HepG2 (cell line): ENCODE data around the gene PLD3. TPM values are rescaled to one million over a fixed set of nuclear protein-coding genes. Genes with fewer than 3 reads are reported as not detected.

ENCODE experiments used
- ATAC-seq: fragments of 200-7000 bp; cut with Tn5 transposase; 3 replicates; pipeline ENCODE4 v1.9.1; 2020; ENCODE audit warnings: mild to moderate bottlenecking, moderate library complexity
- BruUV-seq: library from RNA; stranded (reverse); fragments of 400-500 nt; replicated peaks from 2 replicates; lab custom pipeline; 2021; lab: Mats Ljungman, UMichigan
- CTCF ChIA-PET: fragments of 300-600 bp; formaldehyde crosslinking; extraction: SDS; loops from one replicate; lab custom pipeline; 2021; ENCODE audit warnings: low total read pairs, inconsistent platforms, low intra/inter-chr PET ratio; lab: Yijun Ruan, JAX
- POLR2A ChIA-PET: fragments of 350-600 bp; sonication (Branson Sonifier 250); formaldehyde crosslinking; loops from one replicate; lab custom pipeline; 2020; ENCODE audit warnings: antibody characterized with exemption, inconsistent platforms; lab: Yijun Ruan, JAX
- DNase-seq: peaks from one replicate; pipeline ENCODE4 v3.0.0-alpha.2; 2015; ENCODE audit warnings: low spot score
- FAIRE-seq: peaks from 3 replicates; lab custom pipeline; 2011; peaks lifted over from hg19 to GRCh38; lab: Jason Lieb, UNC
- H2AFZ ChIP-seq: one replicate; pipeline ENCODE4 v1.6.1; 2011; ENCODE audit warnings: low read length, inconsistent platforms
- H3K27ac ChIP-seq: fragments of 300-600 bp; 3 replicates; pipeline ENCODE4 v1.8.0; 2011; ENCODE audit warnings: mixed run types, mild to moderate bottlenecking, mixed read lengths, low read length, inconsistent platforms; ENCODE audit not compliant: insufficient read depth; ENCODE audit errors: extremely low read length
- H3K27me3 ChIP-seq, 2 experiments: fragments of 200-600 bp in 1 of 2; 2 replicates in 1 of 2; 3 replicates in 1 of 2; pipeline versions ENCODE4 v1.6.0 to v1.8.0; 2011; ENCODE audit warnings: low read length in 2 of 2, mild to moderate bottlenecking in 2 of 2, moderate library complexity in 2 of 2, inconsistent platforms in 1 of 2; ENCODE audit not compliant: insufficient read depth in 2 of 2, control insufficient read depth in 1 of 2
- H3K36me3 ChIP-seq, 2 experiments: fragments of 200-600 bp in 1 of 2; replicated peaks in 1 of 2; 2 replicates in 1 of 2; 3 replicates in 1 of 2; pipeline versions ENCODE4 v1.5.1 to v1.8.0; 2011; ENCODE audit warnings: low read length in 2 of 2, inconsistent platforms in 1 of 2; ENCODE audit not compliant: insufficient read depth in 2 of 2, control insufficient read depth in 1 of 2
- H3K4me1 ChIP-seq: 2 replicates; pipeline ENCODE4 v1.5.1; 2012; ENCODE audit warnings: low read length, inconsistent platforms; ENCODE audit not compliant: insufficient read depth
- H3K4me2 ChIP-seq: 2 replicates; pipeline ENCODE4 v1.6.0; 2011; ENCODE audit warnings: low read depth, low read length, inconsistent platforms
- H3K4me3 ChIP-seq, 3 experiments: fragments of 200-600 bp in 1 of 3; sonication (generic), shearing (Covaris generic) in 1 of 3; replicated peaks in 1 of 3; 2 replicates each; pipeline ENCODE4 v1.5.1; 2011 to 2016; ENCODE audit warnings: low read length in 3 of 3, inconsistent platforms in 2 of 3, low read depth in 2 of 3, mild to moderate bottlenecking in 2 of 3, control low read depth in 1 of 3, mixed read lengths in 1 of 3; ENCODE audit not compliant: insufficient read depth in 1 of 3
- H3K79me2 ChIP-seq: one replicate; pipeline ENCODE4 v1.6.1; 2011; ENCODE audit warnings: low read length, inconsistent platforms; ENCODE audit not compliant: insufficient read depth
- H3K9ac ChIP-seq: 2 replicates; pipeline ENCODE4 v1.6.0; 2011; ENCODE audit warnings: mild to moderate bottlenecking, low read depth, low read length, inconsistent platforms; ENCODE audit not compliant: insufficient read depth
- H3K9me3 ChIP-seq: 2 replicates; pipeline ENCODE4 v1.5.1; 2012; ENCODE audit warnings: mild to moderate bottlenecking, low read length
- H4K20me1 ChIP-seq: 2 replicates; pipeline ENCODE4 v1.6.0; 2011; ENCODE audit warnings: inconsistent platforms, mild to moderate bottlenecking, low read length, moderate library complexity; ENCODE audit not compliant: insufficient read depth
- FOSL1 ChIP-seq: sonication (generic); formaldehyde crosslinking; IDR thresholded peaks from 2 replicates; pipeline ENCODE4 v1.9.0; 2021; ENCODE audit warnings: missing genetic modification reagents, borderline replicate concordance
- MIXL1 ChIP-seq: IDR thresholded peaks from 2 replicates; pipeline ENCODE4 v1.6.1; 2016
- REXO4 ChIP-seq: sonication (generic); formaldehyde crosslinking; IDR thresholded peaks from 2 replicates; pipeline ENCODE4 v1.8.0; 2022; ENCODE audit warnings: missing genetic modification reagents, mild to moderate bottlenecking, borderline replicate concordance
- ZMYM4 ChIP-seq: sonication (generic); formaldehyde crosslinking; IDR thresholded peaks from 2 replicates; pipeline ENCODE4 v1.8.1; 2023; ENCODE audit warnings: mild to moderate bottlenecking, missing genetic modification reagents
- ZNF143 ChIP-seq: sonication (generic); formaldehyde crosslinking; IDR thresholded peaks from 2 replicates; pipeline ENCODE4 v1.4.0; 2020; ENCODE audit warnings: missing genetic modification reagents
- ZNF343 ChIP-seq: sonication (generic); formaldehyde crosslinking; IDR thresholded peaks from 2 replicates; pipeline ENCODE4 v1.4.0; 2020; ENCODE audit warnings: mild to moderate bottlenecking, missing genetic modification reagents
- ZNF512B ChIP-seq: sonication (generic); formaldehyde crosslinking; IDR thresholded peaks from 2 replicates; pipeline ENCODE4 v1.5.1; 2020; ENCODE audit warnings: missing genetic modification reagents, mild to moderate bottlenecking, borderline replicate concordance
- WGBS: methylation state at CpG from one replicate; pipeline ENCODE4 v1.1.6; 2017; ENCODE audit warnings: low lambda C conversion rate; 5-methylcytosine and 5-hydroxymethylcytosine counted together
- in situ Hi-C: cut with HindIII; loops from 2 replicates; pipeline ENCODE4 v1.10.0; 2017; ENCODE audit warnings: low pct_unique_long_range_greater_than_20kb; ENCODE audit not compliant: extremely low pct_ligation_motif_present
- intact Hi-C: fragments of 100-400 bp; cut with micrococcal nuclease; formaldehyde crosslinking; loops from one replicate; pipeline ENCODE4 v1.10.0; 2022; ENCODE audit not compliant: unreplicated experiment
- polyA plus RNA-seq, 8 experiments: library from polyadenylated mRNA; depleted of rRNA in 3 of 8; stranded (reverse) in 7 of 8; unstranded in 1 of 8; fragments of >200 nt; fragmentation: Illumina TruSeq in 4 of 8; extraction: Trizol in 4 of 8; gene quantifications; 2 replicates each; pipeline versions ENCODE4 v1.2.1 to v1.2.3, GENCODE V29; 2011 to 2016; ENCODE audit warnings: low read depth in 4 of 8, missing spikeins in 1 of 8, mixed read lengths in 1 of 8; ENCODE audit not compliant: insufficient read depth in 1 of 8
- total RNA-seq, 5 experiments: library from RNA; depleted of rRNA; stranded (reverse); fragments of >200 nt; fragmentation: Illumina TruSeq; extraction: Trizol; gene quantifications; 2 replicates each; pipeline ENCODE4 v1.2.3, GENCODE V29; 2016; ENCODE audit warnings: low read depth in 1 of 5

The PLD3 gene
- total and polyA plus RNA-seq, 2 of the 13 experiments (the other 11 are each of a cell fraction or from before 2014, with no cell fraction given) = 45.7 to 164 TPM

- peaks cover 4% of the 10 kb centered on the region for H3K79me2 ChIP-seq
- no peaks in the 10 kb centered on the region for H3K27me3 ChIP-seq
- no peaks in the 10 kb centered on the region for H3K9me3 ChIP-seq
- H3K4me2 ChIP-seq = no peak overlapping the region
- H4K20me1 ChIP-seq = no peaks in the 10 kb centered on the region
- no TSS peak for BruUV-seq
- no peak for DNase-seq
- no peaks in the 10 kb centered on the region for H3K4me1 ChIP-seq
- CTCF ChIA-PET = no interaction called here
- H3K36me3 ChIP-seq = peaks cover 5 to 32% of the 10 kb centered on the region in 2 experiments
- no peak for FAIRE-seq
- in situ Hi-C loops = no loop called here
- no peak overlapping the region for H2AFZ ChIP-seq
- WGBS = 100% methylated on average over 4 of the region's 5 CpGs
- no peak overlapping the region for H3K27ac ChIP-seq
- ATAC-seq = no peak
- POLR2A ChIA-PET = no interaction called here
- intact Hi-C loops = no loop called here
- TF ChIP-seq REXO4 (no peak), ZNF343 (CRISPR knock-in tag) (no peak), MIXL1 (no peak), FOSL1 (no peak), ZMYM4 (CRISPR knock-in tag) (no peak), ZNF143 (no peak), ZNF512B (no peak)
- H3K9ac ChIP-seq = no peak overlapping the region
- H3K4me3 ChIP-seq = no peak overlapping the region
These were observed 10.9 kb upstream of the PLD3 start for GRCh38 chr19:40337594-40337993.
